Lung microvascular endothelial cell (primary cell): ENCODE results near the gene CIDEB. TPM values are rescaled to one million over a fixed set of nuclear protein-coding genes. Genes with fewer than 3 reads are reported as not detected.

Experiments
- DNase-seq, 2 donors: peaks; one replicate each; pipeline versions ENCODE4 v3.0.0 to v3.0.0-alpha.2; 2010; ENCODE audit warnings: low read depth in 2 of 2
- total RNA-seq: library from RNA; depleted of rRNA; stranded (reverse); fragments of >200 nt; gene quantifications from 2 replicates; pipeline ENCODE4 v1.2.1, GENCODE V29; 2014

Gene CIDEB
- total RNA-seq, 1 donor from 2014 or later: 2.6 TPM

DNA sequence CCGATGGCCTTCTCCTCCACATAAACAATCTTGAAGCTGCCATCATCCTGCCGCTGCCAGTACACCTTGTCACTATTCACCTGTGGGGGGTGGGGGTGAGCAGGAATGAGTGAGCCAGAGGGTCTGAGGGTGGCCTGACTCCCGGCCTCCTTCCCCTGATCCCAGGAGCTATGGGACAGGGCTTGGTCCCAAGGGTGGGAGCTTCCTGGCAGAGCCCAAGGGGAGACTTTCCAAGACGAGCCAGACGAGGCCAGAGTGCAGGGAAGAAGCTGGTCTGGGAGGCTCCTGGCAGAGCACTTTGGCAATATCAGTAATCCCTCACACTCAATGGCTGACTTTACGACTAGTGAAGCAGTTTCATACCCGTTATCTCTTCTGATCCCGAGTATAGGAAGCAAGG is 52.3 kb downstream of the CIDEB start:
- DNase-seq: no peak

Other genes starting within 250 kb of the CIDEB start
- not detected in 2 replicates for gene CPNE6, start 236.4 kb downstream of the CIDEB start, total RNA-seq
- gene PCK2, start 213.7 kb downstream of the CIDEB start, total RNA-seq: 7.6 and 9.7 TPM in 2 replicates
- gene DCAF11, start 193.2 kb downstream of the CIDEB start, total RNA-seq: 59.9 and 77.8 TPM in 2 replicates
- gene NRL, start 193.0 kb downstream of the CIDEB start, total RNA-seq: 1.1 and 1.6 TPM in 2 replicates
- gene FITM1, start 177.3 kb downstream of the CIDEB start, total RNA-seq: 0.20 and 0.44 TPM in 2 replicates
- gene PSME1, start 171.8 kb downstream of the CIDEB start, total RNA-seq: 114 TPM in 2 replicates
- 13.9 and 20.4 TPM in 2 replicates for gene EMC9, start 166.4 kb downstream of the CIDEB start, total RNA-seq
- 114 and 139 TPM in 2 replicates for gene PSME2, start 161.4 kb downstream of the CIDEB start, total RNA-seq
- gene RNF31, start 160.5 kb downstream of the CIDEB start, total RNA-seq: 21.1 and 23.2 TPM in 2 replicates
- gene IRF9, start 146.7 kb downstream of the CIDEB start, total RNA-seq: 41.6 and 42.9 TPM in 2 replicates
- gene REC8, start 135.9 kb downstream of the CIDEB start, total RNA-seq: 1.1 and 1.2 TPM in 2 replicates
- gene IPO4, start 119.2 kb downstream of the CIDEB start, total RNA-seq: 24.4 and 25.7 TPM in 2 replicates
- gene TM9SF1, start 112.5 kb downstream of the CIDEB start, total RNA-seq: 30.5 and 46.2 TPM in 2 replicates
- not detected in 2 replicates for gene TSSK4, start 102.3 kb downstream of the CIDEB start, total RNA-seq
- 12.2 and 16.3 TPM in 2 replicates for gene CHMP4A, start 94.5 kb downstream of the CIDEB start, total RNA-seq
- 8.3 and 13.7 TPM in 2 replicates for gene MDP1, start 91.9 kb downstream of the CIDEB start, total RNA-seq
- gene NEDD8, start 75.6 kb downstream of the CIDEB start, total RNA-seq: 193 and 210 TPM in 2 replicates
- gene GMPR2, start 75.0 kb downstream of the CIDEB start, total RNA-seq: 87.6 and 109 TPM in 2 replicates
- 34.9 and 63.5 TPM in 2 replicates for gene TINF2, start 65.4 kb downstream of the CIDEB start, total RNA-seq
- gene TGM1, start 44.8 kb downstream of the CIDEB start, total RNA-seq: under 0.01 and 0.20 TPM in 2 replicates
- gene RABGGTA, start 36.4 kb downstream of the CIDEB start, total RNA-seq: 11.8 and 17.3 TPM in 2 replicates
- 6.3 and 8.7 TPM in 2 replicates for gene DHRS1, start 8.2 kb downstream of the CIDEB start, total RNA-seq
- 15.7 and 20.4 TPM in 2 replicates for gene NOP9, start 8.1 kb downstream of the CIDEB start, total RNA-seq
- 2.0 and 2.8 TPM in 2 replicates for gene LTB4R2, start 2.2 kb upstream of the CIDEB start, total RNA-seq
- 2.0 and 2.2 TPM in 2 replicates for gene LTB4R, start 3.5 kb upstream of the CIDEB start, total RNA-seq
- 34.9 and 60.1 TPM in 2 replicates for gene ADCY4, start 27.1 kb upstream of the CIDEB start, total RNA-seq
- 0.60 and 0.65 TPM in 2 replicates for gene RIPK3, start 32.0 kb upstream of the CIDEB start, total RNA-seq
- 0.60 and 0.87 TPM in 2 replicates for gene NFATC4, start 60.2 kb upstream of the CIDEB start, total RNA-seq
- 1.4 and 4.1 TPM in 2 replicates for gene NYNRIN, start 91.0 kb upstream of the CIDEB start, total RNA-seq
- 0.20 and 0.22 TPM in 2 replicates for gene CBLN3, start 121.7 kb upstream of the CIDEB start, total RNA-seq
- 30.3 and 45.8 TPM in 2 replicates for gene KHNYN, start 122.0 kb upstream of the CIDEB start, total RNA-seq
- 6.5 and 7.3 TPM in 2 replicates for gene SDR39U1, start 134.8 kb upstream of the CIDEB start, total RNA-seq
- gene CMA1, start 200.3 kb upstream of the CIDEB start, total RNA-seq: not detected in 2 replicates